Measurements from ENCODE around the gene APOL1. TPM values are rescaled to one million over a fixed set of nuclear protein-coding genes. Genes with fewer than 3 reads are reported as not detected.

The APOL1 gene
- total and polyA plus RNA-seq, 2 of the 4 experiments (the other 2 are of a cell fraction): 0.36 to 0.77 TPM

DNA sequence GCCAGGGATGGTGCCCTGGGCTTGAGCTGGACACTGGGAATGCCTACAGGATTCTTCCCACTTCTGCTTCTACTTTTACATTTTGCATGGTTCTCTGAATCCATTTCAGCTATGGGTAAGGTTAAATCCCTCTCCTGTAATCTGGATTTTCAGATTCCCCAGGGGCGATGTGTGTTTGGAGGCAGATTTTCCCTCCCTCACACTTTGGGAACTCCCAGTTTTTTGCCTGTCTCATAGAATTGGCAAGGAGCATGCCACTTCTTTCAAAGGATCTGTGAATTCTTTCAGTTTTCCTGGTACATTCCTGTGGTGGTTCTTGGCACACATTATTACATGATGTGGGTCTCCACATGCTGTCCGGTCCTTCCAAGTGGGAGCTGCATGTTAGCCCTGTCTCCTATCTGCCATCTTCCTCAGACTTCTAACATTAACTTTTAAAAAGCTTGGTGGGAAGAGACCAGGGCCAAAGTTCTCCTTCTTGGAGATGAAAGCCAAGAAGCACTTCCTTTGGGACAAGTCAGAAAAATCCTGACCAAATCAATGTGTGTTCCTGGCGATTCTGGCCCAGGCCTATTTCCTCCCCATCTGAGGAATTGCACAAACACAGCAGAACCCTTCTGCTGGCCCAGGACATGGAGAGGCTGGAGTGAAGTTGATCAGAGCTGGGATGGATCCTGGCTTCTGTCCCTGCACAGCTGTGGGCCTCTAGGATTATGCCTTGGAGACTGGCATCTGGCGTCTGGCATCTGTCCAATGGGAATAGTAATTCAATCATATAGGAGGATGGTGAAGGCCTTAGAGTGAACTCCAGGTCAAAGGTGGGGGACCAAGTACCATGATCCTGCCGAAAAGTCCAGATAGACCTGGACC, 8.2 kb upstream of the APOL1 start:
- Histone ChIP-seq H3K9me1 (ENCODE audit: insufficient read depth, low read length) (no peaks in the 10 kb centered on the region), H2BK5ac (ENCODE audit: low read depth, low read length, poor library complexity, severe bottlenecking) (no peak overlapping the region), H3K9ac (ENCODE audit: low read depth, low read length) (no peak overlapping the region), H3K36me3 (ENCODE audit: control insufficient read depth, insufficient read depth, low read length) (no peaks in the 10 kb centered on the region), H2AK9ac (replicated peaks; ENCODE audit: low read depth, low read length, poor library complexity) (no peak overlapping the region), H2BK15ac (ENCODE audit: low read depth, low read length) (no peak overlapping the region), H3K4me3 (ENCODE audit: insufficient read depth, low read depth, low read length) (no peak overlapping the region), H2BK120ac (ENCODE audit: low read depth, low read length) (no peak overlapping the region), H3K27ac (ENCODE audit: insufficient read depth, low read length) (no peak overlapping the region), H3K23ac (ENCODE audit: low read depth, low read length) (no peak overlapping the region), H3K14ac (replicated peaks; ENCODE audit: low read depth, low read length) (no peak overlapping the region), H3K56ac (ENCODE audit: extremely low read depth, insufficient read depth, low read length) (no peak overlapping the region), H3K9me3 (ENCODE audit: control insufficient read depth, insufficient read depth, low read length) (no peaks in the 10 kb centered on the region), H2BK20ac (ENCODE audit: low read depth, low read length) (no peak overlapping the region), H3K79me1 (ENCODE audit: low read depth in 1 of 2, low read length in 2 of 2) (no peaks in the 10 kb centered on the region), H3K27me3 (ENCODE audit: control insufficient read depth, insufficient read depth, low read length) (no peaks in the 10 kb centered on the region), H3K18ac (ENCODE audit: low read depth, low read length) (no peak overlapping the region), H4K91ac (ENCODE audit: insufficient read depth, low read depth, low read length) (no peak overlapping the region), H4K8ac (ENCODE audit: low read depth in 2 of 2, low read length in 2 of 2) (no peak overlapping the region), H3K4me1 (ENCODE audit: control insufficient read depth, insufficient read depth, low read length) (peaks cover 2% of the 10 kb centered on the region; the same call in 1 of the 2 replicates), H4K20me1 (ENCODE audit: insufficient read depth, low read length) (no peaks in the 10 kb centered on the region), H2AFZ (replicated peaks; ENCODE audit: low read length, poor library complexity) (no peak overlapping the region), H3K4me2 (ENCODE audit: low read depth, low read length) (no peak overlapping the region), H3K4ac (ENCODE audit: low read depth, low read length) (no peak overlapping the region), H4K5ac (ENCODE audit: low read depth, low read length) (no peak overlapping the region), H2AK5ac (ENCODE audit: low read depth, low read length) (no peak overlapping the region)
- ATAC-seq (ENCODE audit: low read depth) (peak; percentile 21; the same call in 1 of the 2 replicates), DNase-seq (peak; percentile 52)
- no TSS peak for BruUV-seq (replicated peaks)
- ChIA-PET POLR2A (ENCODE audit: unreplicated experiment) (no interaction called here), CTCF (no interaction called here)
- in situ Hi-C loops (cut with MboI; ENCODE audit: low sequenced_read_pairs): no loop called here
- dilution Hi-C loops (cut with HindIII; ENCODE audit: low sequenced_read_pairs, unreplicated experiment): no loop called here
- intact Hi-C loops (cut with micrococcal nuclease): no loop called here
- WGBS, 2 experiments (ENCODE audit: extremely low coverage in 2 of 2, insufficient read length in 1 of 2): 93% methylated on average over 2 of the region's 5 CpGs; no CpG with 5 or more reads in 1 of the 2 experiments
- TF ChIP-seq CTCF (conservative IDR thresholded peaks at IDR 0.05; ENCODE audit: low read depth, low read length): no peak
- no peak for TF ChIP-seq RCOR1 (IDR thresholded peaks at IDR 0.05; ENCODE audit: insufficient replicate concordance, low read length)
- TF ChIP-seq, protein P1, sequence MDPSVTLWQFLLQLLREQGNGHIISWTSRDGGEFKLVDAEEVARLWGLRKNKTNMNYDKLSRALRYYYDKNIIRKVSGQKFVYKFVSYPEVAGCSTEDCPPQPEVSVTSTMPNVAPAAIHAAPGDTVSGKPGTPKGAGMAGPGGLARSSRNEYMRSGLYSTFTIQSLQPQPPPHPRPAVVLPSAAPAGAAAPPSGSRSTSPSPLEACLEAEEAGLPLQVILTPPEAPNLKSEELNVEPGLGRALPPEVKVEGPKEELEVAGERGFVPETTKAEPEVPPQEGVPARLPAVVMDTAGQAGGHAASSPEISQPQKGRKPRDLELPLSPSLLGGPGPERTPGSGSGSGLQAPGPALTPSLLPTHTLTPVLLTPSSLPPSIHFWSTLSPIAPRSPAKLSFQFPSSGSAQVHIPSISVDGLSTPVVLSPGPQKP (IDR thresholded peaks at IDR 0.05; ENCODE audit: borderline replicate concordance, low read depth, low read length): no peak
- TF ChIP-seq POLR2A (IDR thresholded peaks at IDR 0.05; ENCODE audit: low read depth, low read length): no peak
- no peak for TF ChIP-seq MAFK (IDR thresholded peaks at IDR 0.05; ENCODE audit: low read depth, low read length)
- no peak for TF ChIP-seq RAD21 (IDR thresholded peaks at IDR 0.05; ENCODE audit: low read length)
- TF ChIP-seq MAZ (IDR thresholded peaks at IDR 0.05; ENCODE audit: borderline replicate concordance, low read depth, low read length): no peak
- no peak for TF ChIP-seq RFX5 (IDR thresholded peaks at IDR 0.05; ENCODE audit: low read depth, low read length)
- no peak for TF ChIP-seq SMC3 (IDR thresholded peaks at IDR 0.05; ENCODE audit: low read depth, low read length)
- TF ChIP-seq CHD1 (IDR thresholded peaks at IDR 0.05; ENCODE audit: low read depth, low read length): no peak
- no peak for TF ChIP-seq USF2 (IDR thresholded peaks at IDR 0.05; ENCODE audit: low read depth, low read length)
- TF ChIP-seq NFE2L2 (IDR thresholded peaks at IDR 0.05; ENCODE audit: low read depth, low read length): no peak
- no peak for TF ChIP-seq FOS (IDR thresholded peaks at IDR 0.05; ENCODE audit: low read depth, low read length)

All from IMR-90 (cell line).